SH-SY5Y (cell line): ENCODE measurements around the gene HCAR3.
"Not testable (repeated sequence)": the region's sequence is repeated elsewhere in the genome, so short reads cannot be mapped to it uniquely, and the experiment has no call there.

Experiments used
- GATA2 ChIP-seq: IDR thresholded peaks from 2 replicates; pipeline ENCODE4 v1.6.1; 2011; ENCODE audit warnings: mild to moderate bottlenecking, low read depth, low read length
- GATA3 ChIP-seq: IDR thresholded peaks from 2 replicates; pipeline ENCODE4 v1.6.1; 2011; ENCODE audit warnings: low read depth, mild to moderate bottlenecking, low read length, moderate library complexity

HCAR3 gene

GRCh38 chr12:122729583-122730214, 13.1 kb upstream of the HCAR3 start:
- no peak for TF ChIP-seq GATA3
- TF ChIP-seq GATA2 = no peak

GRCh38 chr12:122726080-122726558, 9.5 kb upstream of the HCAR3 start:
- TF ChIP-seq GATA3 = no peak
- no peak for TF ChIP-seq GATA2

DNA sequence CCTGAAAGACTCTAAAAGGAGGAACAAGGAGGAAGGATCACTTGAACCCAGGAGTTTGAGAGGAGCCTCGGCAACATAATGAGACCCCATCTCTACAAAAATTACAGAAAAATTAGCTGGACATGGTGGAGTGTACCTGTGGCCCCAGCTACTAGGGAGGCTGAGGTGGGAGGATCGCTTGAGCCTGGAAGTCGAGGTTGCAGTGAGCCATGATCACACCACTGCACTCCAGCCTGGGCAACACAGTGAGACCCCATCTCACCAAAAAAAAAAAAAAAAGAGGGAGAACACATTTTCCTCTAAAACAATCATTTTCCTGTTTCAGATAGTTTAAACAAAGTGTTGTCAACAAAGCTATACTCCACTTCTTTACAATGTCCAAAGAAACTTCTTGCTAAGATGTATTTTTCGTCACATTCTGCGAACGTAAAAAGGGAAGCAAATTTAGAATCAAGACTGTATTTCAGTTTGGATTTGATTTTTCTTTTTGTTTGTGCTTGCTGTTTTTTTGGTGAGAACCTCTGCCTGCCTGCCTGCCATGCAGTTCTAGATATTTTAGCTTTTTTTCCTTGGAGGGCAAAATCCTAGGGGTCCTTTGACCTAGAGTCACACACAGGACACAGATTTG, 9.0 kb upstream of the HCAR3 start:
- TF ChIP-seq GATA2 (no peak), GATA3 (no peak)

DNA sequence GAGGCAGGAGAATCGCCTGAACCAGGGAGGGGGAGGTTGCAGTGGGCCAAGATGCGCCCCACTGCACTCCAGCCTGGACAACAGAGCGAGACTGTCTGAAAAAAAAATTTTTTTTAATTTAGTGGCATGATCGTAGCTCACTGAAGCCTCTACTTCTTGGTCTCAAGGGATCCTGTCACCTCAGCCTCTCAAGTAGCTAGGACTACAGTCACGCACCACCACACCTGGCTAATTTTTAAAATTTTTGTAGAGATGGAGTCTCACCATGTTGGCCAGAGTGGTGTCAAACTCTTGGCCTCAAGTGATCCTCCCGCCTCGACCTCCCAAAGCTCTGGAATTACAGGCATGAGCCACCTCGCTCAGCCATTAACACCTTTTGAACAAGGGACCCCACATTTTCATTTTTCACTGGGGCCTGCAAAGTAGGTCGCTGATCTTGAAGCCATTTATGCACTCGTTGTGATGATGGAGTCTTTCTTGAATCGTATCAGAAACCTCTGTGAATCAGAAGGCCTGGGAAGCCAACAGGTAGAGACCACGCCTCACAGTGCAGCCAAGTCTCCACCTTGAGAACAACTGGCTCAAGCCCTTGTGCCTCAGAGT, 8.1 kb upstream of the HCAR3 start:
- TF ChIP-seq GATA3 (no peak), GATA2 (no peak)

- no peak for TF ChIP-seq GATA3
- no peak for TF ChIP-seq GATA2
Observed at GRCh38 chr12:122722387-122722786, 5.8 kb upstream of the HCAR3 start.

GRCh38 chr12:122721057-122721545, 4.5 kb upstream of the HCAR3 start:
- TF ChIP-seq GATA2 = no peak

- 0 out of 2 replicates have a peak, but pooled peaks have one; percentile 13 for TF ChIP-seq GATA2
Observed at GRCh38 chr12:122710341-122710740, 6.3 kb downstream of the HCAR3 start.

- not testable (repeated sequence) for TF ChIP-seq GATA2, GATA3
Observed at GRCh38 chr12:122702890-122703611, 13.6 kb downstream of the HCAR3 start, which contains the start of gene HCAR2. Gene HCAR2, minus strand, starts transcription at chr12:122703357. Its CDS starts 74 bp downstream, at chr12:122703283.

- TF ChIP-seq GATA3 (no peak), GATA2 (no peak)
Observed at GRCh38 chr12:122691566-122691965, 25.0 kb downstream of the HCAR3 start.

DNA sequence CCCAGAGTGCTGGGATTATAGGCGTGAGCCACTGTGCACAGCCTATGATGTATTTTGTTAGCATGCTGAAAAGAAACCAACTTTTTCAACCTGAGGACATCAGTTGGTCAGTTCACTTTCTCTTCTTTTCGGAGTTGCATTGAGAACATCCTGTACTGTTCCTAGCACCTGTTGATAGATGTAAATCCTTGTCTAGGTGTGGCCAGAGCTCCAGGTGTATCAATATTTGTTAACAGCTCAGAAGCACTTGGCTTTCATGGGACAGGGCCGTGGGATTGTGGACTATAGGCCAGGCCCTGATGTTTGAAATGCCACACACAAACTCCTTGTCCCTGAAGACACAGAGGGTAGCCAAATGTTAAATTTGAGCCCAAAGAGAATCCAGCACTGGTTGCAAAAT, 28.3 kb downstream of the HCAR3 start:
- TF ChIP-seq GATA3 (no peak), GATA2 (no peak)

- TF ChIP-seq GATA2 (no peak), GATA3 (no peak)
Observed at GRCh38 chr12:122687086-122687485, 29.5 kb downstream of the HCAR3 start.

GRCh38 chr12:122686538-122686937, 30.1 kb downstream of the HCAR3 start:
- no peak for TF ChIP-seq GATA2
- no peak for TF ChIP-seq GATA3

- TF ChIP-seq GATA2 (no peak), GATA3 (no peak)
Observed at GRCh38 chr12:122684297-122684813, 32.3 kb downstream of the HCAR3 start.

DNA sequence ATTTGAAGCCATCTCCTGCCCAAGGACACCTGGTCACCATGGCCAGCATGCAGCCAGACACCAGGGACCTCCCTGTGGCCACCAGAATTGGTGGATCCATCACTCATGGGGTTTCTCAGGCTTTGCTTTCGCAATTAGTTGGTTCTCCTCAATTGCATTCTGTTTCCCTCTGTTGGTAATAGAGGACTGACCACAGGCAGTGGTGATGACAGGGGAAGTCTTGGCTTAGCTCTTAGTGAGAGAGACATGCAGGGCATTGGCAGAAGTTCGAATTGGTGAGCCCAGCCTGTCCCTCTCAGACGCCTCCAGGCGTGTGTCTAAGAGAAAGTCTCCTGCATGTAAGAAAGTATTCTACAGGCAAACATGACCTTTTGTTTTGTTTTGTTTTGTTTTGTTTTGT, 34.8 kb downstream of the HCAR3 start:
- TF ChIP-seq GATA2 = no peak
- no peak for TF ChIP-seq GATA3
